Measurements from ENCODE around the gene C9orf78.

- TF ChIP-seq CTCF (IDR thresholded peaks at IDR 0.05; ENCODE audit: poor library complexity) = no peak
- TF ChIP-seq EZH2 (IDR thresholded peaks at IDR 0.05; ENCODE audit: borderline replicate concordance) = no peak
- TF ChIP-seq EZH2phosphoT487 (IDR thresholded peaks at IDR 0.05; ENCODE audit: low read depth, severe bottlenecking, unreplicated experiment) = no peak
Measured at GRCh38 chr9:129848712-129849441, 13.8 kb upstream of the C9orf78 start.
